ENCODE data around the gene HDAC4.

HDAC4 gene

DNA sequence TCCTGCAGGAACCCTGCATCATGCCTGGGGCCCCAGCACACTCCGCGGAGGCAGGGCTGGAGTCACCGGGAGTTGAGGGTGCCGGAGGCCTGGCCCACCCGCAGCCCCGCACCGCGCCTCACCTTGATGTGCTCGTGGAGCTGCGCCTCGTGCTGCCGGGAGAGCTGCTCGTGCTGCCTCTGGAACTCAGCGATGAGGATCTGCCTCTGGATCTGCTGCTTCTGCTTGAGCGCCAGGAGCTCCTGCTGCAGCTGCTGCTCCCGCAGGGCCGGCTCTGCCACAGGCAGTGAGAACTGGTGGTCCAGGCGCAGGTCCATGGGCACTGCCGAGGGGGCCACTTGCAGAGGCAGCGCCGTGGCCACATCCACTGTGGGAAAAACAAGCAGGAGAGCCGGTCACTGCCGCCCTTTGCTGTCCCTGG lies 211.1 kb downstream of the HDAC4 start:
- TF ChIP-seq, protein P1, sequence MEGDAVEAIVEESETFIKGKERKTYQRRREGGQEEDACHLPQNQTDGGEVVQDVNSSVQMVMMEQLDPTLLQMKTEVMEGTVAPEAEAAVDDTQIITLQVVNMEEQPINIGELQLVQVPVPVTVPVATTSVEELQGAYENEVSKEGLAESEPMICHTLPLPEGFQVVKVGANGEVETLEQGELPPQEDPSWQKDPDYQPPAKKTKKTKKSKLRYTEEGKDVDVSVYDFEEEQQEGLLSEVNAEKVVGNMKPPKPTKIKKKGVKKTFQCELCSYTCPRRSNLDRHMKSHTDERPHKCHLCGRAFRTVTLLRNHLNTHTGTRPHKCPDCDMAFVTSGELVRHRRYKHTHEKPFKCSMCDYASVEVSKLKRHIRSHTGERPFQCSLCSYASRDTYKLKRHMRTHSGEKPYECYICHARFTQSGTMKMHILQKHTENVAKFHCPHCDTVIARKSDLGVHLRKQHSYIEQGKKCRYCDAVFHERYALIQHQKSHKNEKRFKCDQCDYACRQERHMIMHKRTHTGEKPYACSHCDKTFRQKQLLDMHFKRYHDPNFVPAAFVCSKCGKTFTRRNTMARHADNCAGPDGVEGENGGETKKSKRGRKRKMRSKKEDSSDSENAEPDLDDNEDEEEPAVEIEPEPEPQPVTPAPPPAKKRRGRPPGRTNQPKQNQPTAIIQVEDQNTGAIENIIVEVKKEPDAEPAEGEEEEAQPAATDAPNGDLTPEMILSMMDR (IDR thresholded peaks at IDR 0.05; ENCODE audit: control insufficient read depth, insufficient read depth, low read depth, low read length, missing control alignments), result no peak

GRCh38 chr2:239188536-239188935 lies 212.3 kb downstream of the HDAC4 start:
- TF ChIP-seq, protein P1 (IDR thresholded peaks at IDR 0.05; ENCODE audit: control insufficient read depth, insufficient read depth, low read depth, low read length, missing control alignments), result no peak

More for the DNA sequence above, 211.1 kb downstream of the HDAC4 start:
- DNase-seq (ENCODE audit: low read depth), result no peak
- H3K4me3 ChIP-seq (ENCODE audit: control insufficient read depth, low read depth, low read length), result no peak overlapping the region

GRCh38 chr2:239187464-239188253 lies 213.2 kb downstream of the HDAC4 start:
- TF ChIP-seq, protein P1 (IDR thresholded peaks at IDR 0.05; ENCODE audit: control insufficient read depth, insufficient read depth, low read depth, low read length, missing control alignments), result no peak
- DNase-seq (ENCODE audit: low read depth), result no peak

More at GRCh38 chr2:239188536-239188935, 212.3 kb downstream of the HDAC4 start:
- DNase-seq (ENCODE audit: low read depth), result no peak
- no peak overlapping the region for H3K4me3 ChIP-seq (ENCODE audit: control insufficient read depth, low read depth, low read length)

GRCh38 chr2:239186516-239187357 lies 214.1 kb downstream of the HDAC4 start:
- no peak for DNase-seq (ENCODE audit: low read depth)
- TF ChIP-seq, protein P1 (IDR thresholded peaks at IDR 0.05; ENCODE audit: control insufficient read depth, insufficient read depth, low read depth, low read length, missing control alignments), result no peak

More at GRCh38 chr2:239187464-239188253, 213.2 kb downstream of the HDAC4 start:
- H3K4me3 ChIP-seq (ENCODE audit: control insufficient read depth, low read depth, low read length), result no peak overlapping the region

DNA sequence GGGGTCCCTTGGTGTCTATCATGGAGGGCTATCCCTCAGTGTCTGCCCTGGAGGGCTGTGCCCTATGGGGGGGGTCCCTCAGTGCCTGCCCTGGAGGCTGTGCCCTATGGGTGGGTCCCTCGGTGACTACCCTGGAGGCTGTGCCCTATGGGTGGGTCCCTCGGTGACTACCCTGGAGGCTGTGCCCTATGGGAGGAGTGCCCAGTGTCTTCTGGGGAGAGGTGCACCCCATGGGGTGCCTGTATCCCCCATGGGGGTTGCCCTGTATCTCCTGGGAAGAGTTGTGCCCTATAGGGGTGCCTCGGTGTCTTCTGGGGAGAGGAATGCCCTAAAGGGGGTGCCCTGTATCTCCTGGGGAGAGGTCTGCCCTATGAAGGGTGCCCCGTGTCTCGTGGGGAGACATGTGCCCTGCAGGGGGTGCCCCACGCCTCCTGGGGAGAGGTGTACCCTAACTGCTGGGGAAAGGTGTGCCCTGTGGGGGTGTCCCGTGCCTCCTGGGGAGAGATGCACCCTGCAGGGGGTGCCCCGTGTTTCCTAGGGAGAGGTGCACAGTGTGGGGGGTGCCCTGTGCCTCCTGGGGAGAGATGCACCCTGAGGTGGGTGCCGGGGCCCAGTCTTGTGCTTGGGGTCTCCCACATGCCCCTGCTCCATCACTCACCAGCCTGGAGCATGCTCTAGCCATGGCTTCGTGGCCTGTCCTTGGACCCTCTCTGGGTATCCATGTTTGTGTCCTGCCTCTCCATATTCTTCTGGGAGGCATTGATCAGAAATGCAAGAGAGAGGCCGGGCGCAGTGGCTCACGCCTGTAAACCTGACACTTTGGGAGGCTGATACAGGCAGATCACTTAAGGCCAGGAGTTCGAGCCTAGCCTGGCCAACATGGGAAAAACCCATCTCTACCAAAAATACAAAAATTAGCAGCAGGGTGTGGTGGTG lies 215.6 kb downstream of the HDAC4 start:
- TF ChIP-seq, protein P1 (IDR thresholded peaks at IDR 0.05; ENCODE audit: control insufficient read depth, insufficient read depth, low read depth, low read length, missing control alignments), result no peak
- no peak overlapping the region for H3K4me3 ChIP-seq (ENCODE audit: control insufficient read depth, low read depth, low read length)
- DNase-seq (ENCODE audit: low read depth), result no peak

More at GRCh38 chr2:239186516-239187357, 214.1 kb downstream of the HDAC4 start:
- H3K4me3 ChIP-seq (ENCODE audit: control insufficient read depth, low read depth, low read length), result no peak overlapping the region

GRCh38 chr2:239184179-239184578 lies 216.6 kb downstream of the HDAC4 start:
- TF ChIP-seq, protein P1 (IDR thresholded peaks at IDR 0.05; ENCODE audit: control insufficient read depth, insufficient read depth, low read depth, low read length, missing control alignments), result no peak
- DNase-seq (ENCODE audit: low read depth), result no peak
- H3K4me3 ChIP-seq (ENCODE audit: control insufficient read depth, low read depth, low read length), result no peak overlapping the region

All from AG09309 (cell line).